Measurements from ENCODE around the gene NGFR. TPM values are rescaled to one million over a fixed set of nuclear protein-coding genes. Genes with fewer than 3 reads are reported as not detected.

NGFR gene
- total RNA-seq, 1 donor from 2014 or later: 1.8 TPM

- no peak overlapping the region for H3K27ac Mint-ChIP-seq (ENCODE audit: unreplicated experiment)
- H3K9me3 Mint-ChIP-seq (ENCODE audit: low read depth): no peaks in the 10 kb centered on the region
- no peaks in the 10 kb centered on the region for H3K36me3 Mint-ChIP-seq (ENCODE audit: low read depth)
- no peak overlapping the region for H3K4me3 Mint-ChIP-seq (ENCODE audit: unreplicated experiment)
- peaks cover 35% of the 10 kb centered on the region for H3K4me1 Mint-ChIP-seq (ENCODE audit: low read depth)
- H3K27me3 Mint-ChIP-seq (ENCODE audit: low read depth): peaks cover 4% of the 10 kb centered on the region
- no peak for TF ChIP-seq CTCF (IDR thresholded peaks at IDR 0.05)
- no peak for DNase-seq (ENCODE audit: low spot score)
Measured at GRCh38 chr17:49452201-49452600, 42.9 kb upstream of the NGFR start.

- no peak for TF ChIP-seq CTCF (IDR thresholded peaks at IDR 0.05)
- Mint-ChIP-seq H3K27ac (ENCODE audit: unreplicated experiment) (no peak overlapping the region), H3K4me3 (ENCODE audit: unreplicated experiment) (no peak overlapping the region), H3K9me3 (ENCODE audit: low read depth) (no peaks in the 10 kb centered on the region), H3K27me3 (ENCODE audit: low read depth) (peaks cover 9% of the 10 kb centered on the region), H3K4me1 (ENCODE audit: low read depth) (peaks cover 34% of the 10 kb centered on the region), H3K36me3 (ENCODE audit: low read depth) (peaks cover 4% of the 10 kb centered on the region)
- DNase-seq (ENCODE audit: low spot score): no peak
Measured at GRCh38 chr17:49452661-49453060, 42.4 kb upstream of the NGFR start.

GRCh38 chr17:49454050-49454449 is 41.0 kb upstream of the NGFR start:
- H3K27me3 Mint-ChIP-seq (ENCODE audit: low read depth): peaks cover 15% of the 10 kb centered on the region
- peaks cover 6% of the 10 kb centered on the region for H3K36me3 Mint-ChIP-seq (ENCODE audit: low read depth)
- DNase-seq (ENCODE audit: low spot score): no peak
- TF ChIP-seq CTCF (IDR thresholded peaks at IDR 0.05): no peak
- no peak overlapping the region for H3K27ac Mint-ChIP-seq (ENCODE audit: unreplicated experiment)
- no peak overlapping the region for H3K4me3 Mint-ChIP-seq (ENCODE audit: unreplicated experiment)
- H3K4me1 Mint-ChIP-seq (ENCODE audit: low read depth): peaks cover 21% of the 10 kb centered on the region
- no peaks in the 10 kb centered on the region for H3K9me3 Mint-ChIP-seq (ENCODE audit: low read depth)

GRCh38 chr17:49455272-49455861 is 39.7 kb upstream of the NGFR start:
- peaks cover 19% of the 10 kb centered on the region for H3K4me1 Mint-ChIP-seq (ENCODE audit: low read depth)
- no peaks in the 10 kb centered on the region for H3K9me3 Mint-ChIP-seq (ENCODE audit: low read depth)
- H3K27ac Mint-ChIP-seq (ENCODE audit: unreplicated experiment): no peak overlapping the region
- no peak for DNase-seq (ENCODE audit: low spot score)
- TF ChIP-seq CTCF (IDR thresholded peaks at IDR 0.05): no peak
- peaks cover 6% of the 10 kb centered on the region for H3K36me3 Mint-ChIP-seq (ENCODE audit: low read depth)
- H3K27me3 Mint-ChIP-seq (ENCODE audit: low read depth): peaks cover 23% of the 10 kb centered on the region
- no peak overlapping the region for H3K4me3 Mint-ChIP-seq (ENCODE audit: unreplicated experiment)

- Mint-ChIP-seq H3K4me1 (ENCODE audit: low read depth) (peaks cover 16% of the 10 kb centered on the region), H3K27ac (ENCODE audit: unreplicated experiment) (no peak overlapping the region), H3K4me3 (ENCODE audit: unreplicated experiment) (no peak overlapping the region), H3K27me3 (ENCODE audit: low read depth) (peaks cover 33% of the 10 kb centered on the region), H3K36me3 (ENCODE audit: low read depth) (peaks cover 6% of the 10 kb centered on the region), H3K9me3 (ENCODE audit: low read depth) (no peaks in the 10 kb centered on the region)
- no peak for TF ChIP-seq CTCF (IDR thresholded peaks at IDR 0.05)
- DNase-seq (ENCODE audit: low spot score): no peak
Measured at GRCh38 chr17:49456183-49456965, 38.7 kb upstream of the NGFR start.

All from chondrocyte (in vitro differentiated cells).